HepG2 (cell line): ENCODE measurements around the gene POU6F1.

ENCODE experiments used
- CREB1 ChIP-seq, 2 experiments: fragments of 450-650 bp in 1 of 2; IDR thresholded peaks; 2 replicates each; pipeline ENCODE4 v1.6.1; 2016 to 2017; ENCODE audit warnings: control low read depth in 1 of 2, mild to moderate bottlenecking in 1 of 2, missing compliant biosample characterization in 1 of 2, missing genetic modification characterization in 1 of 2
- ELF1 ChIP-seq: sonication (generic); formaldehyde crosslinking; IDR thresholded peaks from 2 replicates; pipeline ENCODE4 v1.4.0; 2020; ENCODE audit warnings: missing genetic modification reagents
- FOXA1 ChIP-seq, 2 experiments: fragments of 450-650 bp in 1 of 2; sonication (generic) in 1 of 2; formaldehyde crosslinking in 1 of 2; IDR thresholded peaks; 2 replicates each; pipeline versions ENCODE4 v1.4.0 to v1.6.1; 2016 to 2020; ENCODE audit warnings: missing genetic modification reagents in 1 of 2
- NFKBIZ ChIP-seq: IDR thresholded peaks from 2 replicates; pipeline ENCODE4 v1.6.1; 2018; ENCODE audit warnings: missing genetic modification reagents, missing compliant biosample characterization
- POLR2A ChIP-seq, 2 experiments: IDR thresholded peaks; 2 replicates each; pipeline ENCODE4 v1.6.1; 2011; ENCODE audit warnings: low read depth in 2 of 2, low read length in 2 of 2, mild to moderate bottlenecking in 1 of 2, moderate library complexity in 1 of 2; ENCODE audit not compliant: insufficient read depth in 1 of 2
- POLR2AphosphoS2 ChIP-seq: IDR thresholded peaks from 2 replicates; pipeline ENCODE4 v1.6.1; 2011; ENCODE audit warnings: low read depth, low read length, improper control_type of control experiment
- ZFP36 ChIP-seq: fragments of 150-350 bp; IDR thresholded peaks from 2 replicates; pipeline ENCODE4 v1.6.1; 2018; ENCODE audit warnings: borderline replicate concordance, low read length, low read depth; ENCODE audit not compliant: partially characterized antibody
- ZNF24 ChIP-seq: fragments of 450-650 bp; IDR thresholded peaks from 2 replicates; pipeline ENCODE4 v1.6.1; 2017; ENCODE audit warnings: antibody characterized with exemption, mild to moderate bottlenecking
- TF ChIP-seq, protein P1 (sequence below), 2 experiments: fragments of 450-650 bp in 1 of 2; sonication (generic) in 1 of 2; formaldehyde crosslinking; IDR thresholded peaks; 2 replicates each; pipeline versions ENCODE4 v1.5.0 to v1.8.0; 2020 to 2022; ENCODE audit warnings: mild to moderate bottlenecking in 1 of 2, missing genetic modification reagents in 1 of 2
- TF ChIP-seq, protein P2 (sequence below): sonication (generic); formaldehyde crosslinking; IDR thresholded peaks from 2 replicates; pipeline ENCODE4 v1.8.1; 2023; ENCODE audit warnings: mild to moderate bottlenecking, missing genetic modification reagents
- TF ChIP-seq, protein P3 (sequence below): sonication (generic); formaldehyde crosslinking; IDR thresholded peaks from 2 replicates; pipeline ENCODE4 v1.4.0; 2020; ENCODE audit warnings: missing genetic modification reagents, borderline replicate concordance
- TF ChIP-seq, protein P4 (sequence below): sonication (generic); formaldehyde crosslinking; IDR thresholded peaks from 2 replicates; pipeline ENCODE4 v1.5.0; 2020; ENCODE audit warnings: mild to moderate bottlenecking, missing genetic modification reagents, moderate library complexity
- TF ChIP-seq, protein P5 (sequence below): conservative IDR thresholded peaks from 2 replicates; pipeline ENCODE4 v1.6.1; 2018; ENCODE audit warnings: missing genetic modification reagents
- TF ChIP-seq, protein P6 (sequence below), 2 experiments: IDR thresholded peaks; 2 replicates each; pipeline ENCODE4 v1.6.1; 2011 to 2012; ENCODE audit warnings: low read length in 2 of 2, borderline replicate concordance in 1 of 2, low read depth in 1 of 2, mild to moderate bottlenecking in 1 of 2, moderate library complexity in 1 of 2

DNA sequence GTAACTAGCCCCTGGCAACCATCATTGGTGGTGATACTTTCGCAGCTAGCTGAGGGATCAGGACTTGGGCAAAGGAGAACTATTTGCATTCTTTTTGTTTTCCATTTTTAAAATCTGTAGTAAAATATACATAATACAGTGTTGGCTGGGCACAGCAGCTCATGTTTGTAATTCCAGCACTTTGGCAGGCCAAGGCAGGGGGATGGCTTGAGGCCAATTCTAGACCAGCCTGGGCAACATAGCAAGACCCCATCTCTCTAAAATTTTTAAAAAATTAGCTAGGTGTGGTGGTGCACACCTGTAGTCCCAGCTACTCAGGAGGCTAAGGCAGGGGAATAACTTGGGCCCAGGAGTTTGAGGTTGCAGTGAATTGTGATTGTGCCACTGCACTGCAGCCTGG is 64.9 kb downstream of the POU6F1 start:
- TF ChIP-seq ZFP36 (no peak), ELF1 (CRISPR knock-in tag) (no peak), FOXA1 (IDR thresholded peaks at IDR 0.05) (no peak), FOXA1 (CRISPR knock-in tag; IDR thresholded peaks at IDR 0.05) (no peak), CREB1 (IDR thresholded peaks at IDR 0.05) (no peak), CREB1 (CRISPR knock-in tag; IDR thresholded peaks at IDR 0.05) (no peak), ZNF24 (no peak), POLR2A (IDR thresholded peaks at IDR 0.05; ENCODE audit: insufficient read depth in 1 of 2, low read depth in 2 of 2, low read length in 2 of 2) (no peak), POLR2AphosphoS2 (no peak), NFKBIZ (CRISPR knock-in tag) (no peak)
- TF ChIP-seq, protein P1, sequence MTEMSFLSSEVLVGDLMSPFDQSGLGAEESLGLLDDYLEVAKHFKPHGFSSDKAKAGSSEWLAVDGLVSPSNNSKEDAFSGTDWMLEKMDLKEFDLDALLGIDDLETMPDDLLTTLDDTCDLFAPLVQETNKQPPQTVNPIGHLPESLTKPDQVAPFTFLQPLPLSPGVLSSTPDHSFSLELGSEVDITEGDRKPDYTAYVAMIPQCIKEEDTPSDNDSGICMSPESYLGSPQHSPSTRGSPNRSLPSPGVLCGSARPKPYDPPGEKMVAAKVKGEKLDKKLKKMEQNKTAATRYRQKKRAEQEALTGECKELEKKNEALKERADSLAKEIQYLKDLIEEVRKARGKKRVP (CRISPR knock-in tag; IDR thresholded peaks at IDR 0.05) = no peak
- TF ChIP-seq, protein P2, sequence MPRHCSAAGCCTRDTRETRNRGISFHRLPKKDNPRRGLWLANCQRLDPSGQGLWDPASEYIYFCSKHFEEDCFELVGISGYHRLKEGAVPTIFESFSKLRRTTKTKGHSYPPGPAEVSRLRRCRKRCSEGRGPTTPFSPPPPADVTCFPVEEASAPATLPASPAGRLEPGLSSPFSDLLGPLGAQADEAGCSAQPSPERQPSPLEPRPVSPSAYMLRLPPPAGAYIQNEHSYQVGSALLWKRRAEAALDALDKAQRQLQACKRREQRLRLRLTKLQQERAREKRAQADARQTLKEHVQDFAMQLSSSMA (CRISPR knock-in tag) = no peak
- TF ChIP-seq, protein P3, sequence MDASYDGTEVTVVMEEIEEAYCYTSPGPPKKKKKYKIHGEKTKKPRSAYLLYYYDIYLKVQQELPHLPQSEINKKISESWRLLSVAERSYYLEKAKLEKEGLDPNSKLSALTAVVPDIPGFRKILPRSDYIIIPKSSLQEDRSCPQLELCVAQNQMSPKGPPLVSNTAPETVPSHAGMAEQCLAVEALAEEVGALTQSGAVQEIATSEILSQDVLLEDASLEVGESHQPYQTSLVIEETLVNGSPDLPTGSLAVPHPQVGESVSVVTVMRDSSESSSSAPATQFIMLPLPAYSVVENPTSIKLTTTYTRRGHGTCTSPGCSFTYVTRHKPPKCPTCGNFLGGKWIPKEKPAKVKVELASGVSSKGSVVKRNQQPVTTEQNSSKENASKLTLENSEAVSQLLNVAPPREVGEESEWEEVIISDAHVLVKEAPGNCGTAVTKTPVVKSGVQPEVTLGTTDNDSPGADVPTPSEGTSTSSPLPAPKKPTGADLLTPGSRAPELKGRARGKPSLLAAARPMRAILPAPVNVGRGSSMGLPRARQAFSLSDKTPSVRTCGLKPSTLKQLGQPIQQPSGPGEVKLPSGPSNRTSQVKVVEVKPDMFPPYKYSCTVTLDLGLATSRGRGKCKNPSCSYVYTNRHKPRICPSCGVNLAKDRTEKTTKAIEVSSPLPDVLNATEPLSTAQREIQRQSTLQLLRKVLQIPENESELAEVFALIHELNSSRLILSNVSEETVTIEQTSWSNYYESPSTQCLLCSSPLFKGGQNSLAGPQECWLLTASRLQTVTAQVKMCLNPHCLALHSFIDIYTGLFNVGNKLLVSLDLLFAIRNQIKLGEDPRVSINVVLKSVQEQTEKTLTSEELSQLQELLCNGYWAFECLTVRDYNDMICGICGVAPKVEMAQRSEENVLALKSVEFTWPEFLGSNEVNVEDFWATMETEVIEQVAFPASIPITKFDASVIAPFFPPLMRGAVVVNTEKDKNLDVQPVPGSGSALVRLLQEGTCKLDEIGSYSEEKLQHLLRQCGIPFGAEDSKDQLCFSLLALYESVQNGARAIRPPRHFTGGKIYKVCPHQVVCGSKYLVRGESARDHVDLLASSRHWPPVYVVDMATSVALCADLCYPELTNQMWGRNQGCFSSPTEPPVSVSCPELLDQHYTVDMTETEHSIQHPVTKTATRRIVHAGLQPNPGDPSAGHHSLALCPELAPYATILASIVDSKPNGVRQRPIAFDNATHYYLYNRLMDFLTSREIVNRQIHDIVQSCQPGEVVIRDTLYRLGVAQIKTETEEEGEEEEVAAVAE = no peak
- TF ChIP-seq, protein P4, sequence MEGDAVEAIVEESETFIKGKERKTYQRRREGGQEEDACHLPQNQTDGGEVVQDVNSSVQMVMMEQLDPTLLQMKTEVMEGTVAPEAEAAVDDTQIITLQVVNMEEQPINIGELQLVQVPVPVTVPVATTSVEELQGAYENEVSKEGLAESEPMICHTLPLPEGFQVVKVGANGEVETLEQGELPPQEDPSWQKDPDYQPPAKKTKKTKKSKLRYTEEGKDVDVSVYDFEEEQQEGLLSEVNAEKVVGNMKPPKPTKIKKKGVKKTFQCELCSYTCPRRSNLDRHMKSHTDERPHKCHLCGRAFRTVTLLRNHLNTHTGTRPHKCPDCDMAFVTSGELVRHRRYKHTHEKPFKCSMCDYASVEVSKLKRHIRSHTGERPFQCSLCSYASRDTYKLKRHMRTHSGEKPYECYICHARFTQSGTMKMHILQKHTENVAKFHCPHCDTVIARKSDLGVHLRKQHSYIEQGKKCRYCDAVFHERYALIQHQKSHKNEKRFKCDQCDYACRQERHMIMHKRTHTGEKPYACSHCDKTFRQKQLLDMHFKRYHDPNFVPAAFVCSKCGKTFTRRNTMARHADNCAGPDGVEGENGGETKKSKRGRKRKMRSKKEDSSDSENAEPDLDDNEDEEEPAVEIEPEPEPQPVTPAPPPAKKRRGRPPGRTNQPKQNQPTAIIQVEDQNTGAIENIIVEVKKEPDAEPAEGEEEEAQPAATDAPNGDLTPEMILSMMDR = no peak
- TF ChIP-seq, protein P5, sequence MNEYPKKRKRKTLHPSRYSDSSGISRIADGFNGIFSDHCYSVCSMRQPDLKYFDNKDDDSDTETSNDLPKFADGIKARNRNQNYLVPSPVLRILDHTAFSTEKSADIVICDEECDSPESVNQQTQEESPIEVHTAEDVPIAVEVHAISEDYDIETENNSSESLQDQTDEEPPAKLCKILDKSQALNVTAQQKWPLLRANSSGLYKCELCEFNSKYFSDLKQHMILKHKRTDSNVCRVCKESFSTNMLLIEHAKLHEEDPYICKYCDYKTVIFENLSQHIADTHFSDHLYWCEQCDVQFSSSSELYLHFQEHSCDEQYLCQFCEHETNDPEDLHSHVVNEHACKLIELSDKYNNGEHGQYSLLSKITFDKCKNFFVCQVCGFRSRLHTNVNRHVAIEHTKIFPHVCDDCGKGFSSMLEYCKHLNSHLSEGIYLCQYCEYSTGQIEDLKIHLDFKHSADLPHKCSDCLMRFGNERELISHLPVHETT = no peak
- TF ChIP-seq, protein P6, sequence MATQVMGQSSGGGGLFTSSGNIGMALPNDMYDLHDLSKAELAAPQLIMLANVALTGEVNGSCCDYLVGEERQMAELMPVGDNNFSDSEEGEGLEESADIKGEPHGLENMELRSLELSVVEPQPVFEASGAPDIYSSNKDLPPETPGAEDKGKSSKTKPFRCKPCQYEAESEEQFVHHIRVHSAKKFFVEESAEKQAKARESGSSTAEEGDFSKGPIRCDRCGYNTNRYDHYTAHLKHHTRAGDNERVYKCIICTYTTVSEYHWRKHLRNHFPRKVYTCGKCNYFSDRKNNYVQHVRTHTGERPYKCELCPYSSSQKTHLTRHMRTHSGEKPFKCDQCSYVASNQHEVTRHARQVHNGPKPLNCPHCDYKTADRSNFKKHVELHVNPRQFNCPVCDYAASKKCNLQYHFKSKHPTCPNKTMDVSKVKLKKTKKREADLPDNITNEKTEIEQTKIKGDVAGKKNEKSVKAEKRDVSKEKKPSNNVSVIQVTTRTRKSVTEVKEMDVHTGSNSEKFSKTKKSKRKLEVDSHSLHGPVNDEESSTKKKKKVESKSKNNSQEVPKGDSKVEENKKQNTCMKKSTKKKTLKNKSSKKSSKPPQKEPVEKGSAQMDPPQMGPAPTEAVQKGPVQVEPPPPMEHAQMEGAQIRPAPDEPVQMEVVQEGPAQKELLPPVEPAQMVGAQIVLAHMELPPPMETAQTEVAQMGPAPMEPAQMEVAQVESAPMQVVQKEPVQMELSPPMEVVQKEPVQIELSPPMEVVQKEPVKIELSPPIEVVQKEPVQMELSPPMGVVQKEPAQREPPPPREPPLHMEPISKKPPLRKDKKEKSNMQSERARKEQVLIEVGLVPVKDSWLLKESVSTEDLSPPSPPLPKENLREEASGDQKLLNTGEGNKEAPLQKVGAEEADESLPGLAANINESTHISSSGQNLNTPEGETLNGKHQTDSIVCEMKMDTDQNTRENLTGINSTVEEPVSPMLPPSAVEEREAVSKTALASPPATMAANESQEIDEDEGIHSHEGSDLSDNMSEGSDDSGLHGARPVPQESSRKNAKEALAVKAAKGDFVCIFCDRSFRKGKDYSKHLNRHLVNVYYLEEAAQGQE (IDR thresholded peaks at IDR 0.05; ENCODE audit: borderline replicate concordance in 1 of 2, low read depth in 1 of 2, low read length in 2 of 2) = no peak
